ENCODE measurements around the gene ILRUN.
A peak's percentile ranks its signal among the peaks of the same experiment; 100 is the strongest.
"Not testable (repeated sequence)": the region's sequence is repeated elsewhere in the genome, so short reads cannot be mapped to it uniquely, and the experiment has no call there.

Gene ILRUN

DNA sequence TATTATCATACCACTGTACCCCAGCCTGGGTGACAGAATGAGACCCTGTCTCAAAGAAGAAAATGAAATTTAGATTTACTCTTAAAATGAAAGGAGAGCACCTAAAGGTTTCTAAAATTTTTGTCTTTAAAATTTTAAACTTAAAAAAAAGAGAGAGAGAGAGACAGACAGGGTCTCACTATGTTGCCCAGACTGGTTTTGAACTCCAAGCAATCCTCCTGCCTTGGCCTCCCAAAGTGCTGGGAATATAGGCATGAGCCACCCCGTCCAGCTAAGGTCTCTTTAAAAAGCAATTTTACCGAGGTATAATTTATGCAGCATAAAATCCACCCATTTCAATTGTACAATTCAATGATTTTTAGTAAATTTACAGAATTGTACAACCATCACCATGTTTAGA lies 33.2 kb downstream of the ILRUN start:
- Histone ChIP-seq H3K36me3 (no peaks in the 10 kb centered on the region), H3K9me3 (no peaks in the 10 kb centered on the region), H3K4me3 (ENCODE audit: low read depth, low read length) (no peak overlapping the region), H3K4me1 (no peaks in the 10 kb centered on the region), H3K27me3 (no peaks in the 10 kb centered on the region)
- TF ChIP-seq, protein P1, sequence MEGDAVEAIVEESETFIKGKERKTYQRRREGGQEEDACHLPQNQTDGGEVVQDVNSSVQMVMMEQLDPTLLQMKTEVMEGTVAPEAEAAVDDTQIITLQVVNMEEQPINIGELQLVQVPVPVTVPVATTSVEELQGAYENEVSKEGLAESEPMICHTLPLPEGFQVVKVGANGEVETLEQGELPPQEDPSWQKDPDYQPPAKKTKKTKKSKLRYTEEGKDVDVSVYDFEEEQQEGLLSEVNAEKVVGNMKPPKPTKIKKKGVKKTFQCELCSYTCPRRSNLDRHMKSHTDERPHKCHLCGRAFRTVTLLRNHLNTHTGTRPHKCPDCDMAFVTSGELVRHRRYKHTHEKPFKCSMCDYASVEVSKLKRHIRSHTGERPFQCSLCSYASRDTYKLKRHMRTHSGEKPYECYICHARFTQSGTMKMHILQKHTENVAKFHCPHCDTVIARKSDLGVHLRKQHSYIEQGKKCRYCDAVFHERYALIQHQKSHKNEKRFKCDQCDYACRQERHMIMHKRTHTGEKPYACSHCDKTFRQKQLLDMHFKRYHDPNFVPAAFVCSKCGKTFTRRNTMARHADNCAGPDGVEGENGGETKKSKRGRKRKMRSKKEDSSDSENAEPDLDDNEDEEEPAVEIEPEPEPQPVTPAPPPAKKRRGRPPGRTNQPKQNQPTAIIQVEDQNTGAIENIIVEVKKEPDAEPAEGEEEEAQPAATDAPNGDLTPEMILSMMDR (IDR thresholded peaks at IDR 0.05; ENCODE audit: low read depth, low read length) = no peak
- DNase-seq = no peak

DNA sequence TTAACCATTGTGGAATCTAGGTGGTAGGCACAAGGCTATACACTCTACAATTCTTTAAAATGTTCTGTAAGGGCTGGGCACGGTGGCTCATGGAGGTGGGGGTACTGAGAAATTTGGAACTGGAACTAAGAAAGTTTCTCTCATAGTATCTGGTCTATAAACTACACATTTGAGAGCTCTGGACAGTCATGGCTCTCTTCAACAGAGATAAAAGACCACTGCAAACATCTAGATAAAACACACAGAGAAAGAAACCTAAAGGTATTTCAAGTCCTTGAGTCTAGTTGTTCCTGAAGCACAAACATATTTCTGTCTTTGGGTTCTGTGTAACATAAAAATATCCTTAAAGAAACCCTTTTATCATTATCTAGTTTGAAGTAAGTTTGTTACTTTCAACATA lies 35.2 kb downstream of the ILRUN start:
- Histone ChIP-seq H3K4me1 (no peaks in the 10 kb centered on the region), H3K27me3 (no peaks in the 10 kb centered on the region), H3K9me3 (no peaks in the 10 kb centered on the region), H3K4me3 (ENCODE audit: low read depth, low read length) (no peak overlapping the region), H3K36me3 (no peaks in the 10 kb centered on the region)
- TF ChIP-seq, protein P1 (IDR thresholded peaks at IDR 0.05; ENCODE audit: low read depth, low read length) = no peak
- no peak for DNase-seq

DNA sequence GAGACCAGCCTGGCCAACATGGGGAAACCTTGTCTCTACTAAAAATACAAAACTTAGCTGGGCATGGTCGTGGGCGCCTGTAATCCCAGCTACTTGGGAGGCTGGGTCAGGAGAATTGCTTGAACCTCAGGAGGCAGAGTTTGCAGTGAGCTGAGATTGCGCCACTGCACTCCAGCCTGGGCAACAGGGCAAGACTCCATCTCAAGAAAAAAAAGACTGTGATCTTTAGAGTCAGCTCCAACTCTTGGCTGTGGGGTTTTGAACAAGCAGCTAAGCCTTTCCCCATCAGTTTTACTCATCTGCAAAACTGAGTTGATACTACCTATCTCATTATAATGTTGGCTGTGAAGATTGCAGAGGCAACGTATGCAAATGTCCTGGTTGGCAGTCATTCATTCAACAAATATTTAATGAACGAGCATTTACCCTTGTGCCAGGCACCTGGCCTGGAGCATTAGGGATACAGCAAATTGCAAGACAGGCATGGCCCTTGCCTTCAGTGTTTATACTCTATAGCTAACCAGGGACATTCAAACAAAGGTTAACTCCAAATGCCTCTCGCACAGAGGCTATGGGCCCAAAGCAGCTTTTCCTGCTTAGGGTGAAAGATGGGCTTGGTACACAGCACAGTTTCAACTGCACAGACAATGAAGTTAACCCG lies 37.8 kb downstream of the ILRUN start:
- no peak for DNase-seq
- Histone ChIP-seq H3K9me3 (no peaks in the 10 kb centered on the region), H3K4me3 (ENCODE audit: low read depth, low read length) (no peak overlapping the region), H3K4me1 (peaks cover 5% of the 10 kb centered on the region; the same call in 1 of the 2 replicates), H3K36me3 (no peaks in the 10 kb centered on the region), H3K27me3 (no peaks in the 10 kb centered on the region)
- TF ChIP-seq, protein P1 (IDR thresholded peaks at IDR 0.05; ENCODE audit: low read depth, low read length) = no peak

DNA sequence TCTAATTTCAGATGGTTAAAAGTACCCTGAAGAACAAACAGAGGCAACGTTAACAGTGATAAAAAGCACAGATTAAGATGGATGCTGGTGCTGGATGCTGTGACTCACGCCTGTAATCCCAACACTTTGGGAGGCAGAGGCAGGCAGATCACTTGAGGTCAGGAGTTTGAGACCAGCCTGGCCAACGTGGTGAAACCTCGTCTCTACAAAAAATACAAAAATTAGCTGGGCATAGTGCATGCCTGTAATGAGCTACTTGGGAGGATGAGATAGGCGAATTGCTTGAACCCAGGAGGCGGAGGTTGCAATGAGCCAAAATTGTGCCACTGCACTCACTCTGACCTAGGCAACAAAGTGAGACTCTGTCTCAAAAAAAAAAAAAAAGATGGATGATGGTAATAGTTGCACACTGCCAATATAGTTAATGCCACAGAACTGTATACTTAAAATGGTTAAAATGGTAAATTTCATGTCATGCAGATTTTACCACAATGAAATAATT lies 38.5 kb downstream of the ILRUN start:
- not testable (repeated sequence) for H3K36me3 ChIP-seq; H3K4me3 ChIP-seq (ENCODE audit: low read depth, low read length); H3K4me1 ChIP-seq; DNase-seq; H3K27me3 ChIP-seq; H3K9me3 ChIP-seq

DNA sequence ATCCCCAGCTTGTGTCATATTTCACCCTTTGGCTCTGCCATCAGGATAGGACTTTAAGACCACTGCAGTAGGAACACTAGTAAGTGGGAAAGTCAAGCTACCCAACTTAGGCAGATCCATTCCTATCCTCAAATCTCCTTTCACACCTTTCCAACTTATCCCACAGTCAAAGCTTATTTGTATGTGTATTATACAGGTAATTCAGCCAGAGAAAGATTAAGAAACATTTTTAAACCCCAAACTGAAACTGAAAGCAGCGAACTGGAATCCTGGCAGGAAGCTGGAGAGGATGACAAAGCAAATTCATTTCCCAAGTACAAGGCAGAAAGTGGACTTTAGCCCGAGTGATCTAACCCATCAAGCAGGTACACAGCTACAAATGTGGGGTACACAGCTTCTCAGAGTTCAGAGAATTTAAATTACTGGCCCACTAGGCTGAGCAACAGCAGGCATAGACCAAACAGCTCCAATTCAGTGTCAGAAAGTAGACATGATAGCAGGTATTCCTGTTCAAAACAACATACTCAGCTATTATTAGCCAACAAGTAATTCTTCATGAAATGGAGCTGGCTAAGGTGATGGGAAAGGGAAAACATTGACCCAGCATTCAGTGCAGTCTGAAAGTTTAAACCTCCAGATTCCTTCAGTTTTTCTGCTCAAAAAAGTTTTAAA lies 39.1 kb downstream of the ILRUN start:
- Histone ChIP-seq H3K9me3 (no peaks in the 10 kb centered on the region), H3K36me3 (no peaks in the 10 kb centered on the region), H3K27me3 (no peaks in the 10 kb centered on the region), H3K4me1 (peaks cover 5% of the 10 kb centered on the region; the same call in 1 of the 2 replicates), H3K4me3 (ENCODE audit: low read depth, low read length) (peak overlapping the region; percentile 39)
- TF ChIP-seq, protein P1 (IDR thresholded peaks at IDR 0.05; ENCODE audit: low read depth, low read length) = no peak
- no peak for DNase-seq

DNA sequence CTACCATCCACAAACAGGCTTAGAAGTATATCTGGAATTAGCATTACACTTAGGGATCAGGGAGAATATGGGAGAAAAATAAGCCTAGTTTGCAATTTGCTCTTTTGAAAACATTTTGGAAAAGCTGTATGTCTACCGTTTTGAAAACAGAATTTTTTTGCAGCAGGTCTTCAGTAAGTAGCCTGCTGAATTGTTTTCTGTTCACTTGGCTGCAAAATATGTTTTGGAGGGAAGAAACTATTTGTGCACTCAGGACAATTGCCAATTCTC lies 39.6 kb downstream of the ILRUN start:
- H3K36me3 ChIP-seq = no peaks in the 10 kb centered on the region
- no peak for DNase-seq
- TF ChIP-seq, protein P1 (IDR thresholded peaks at IDR 0.05; ENCODE audit: low read depth, low read length) = no peak
- H3K9me3 ChIP-seq = no peaks in the 10 kb centered on the region
- H3K27me3 ChIP-seq = no peaks in the 10 kb centered on the region
- H3K4me1 ChIP-seq = peaks cover 5% of the 10 kb centered on the region; the same call in 1 of the 2 replicates
- H3K4me3 ChIP-seq (ENCODE audit: low read depth, low read length) = peak overlapping the region; percentile 39
